T-cell (primary cell): ENCODE data around the gene ZCCHC24. TPM values are rescaled to one million over a fixed set of nuclear protein-coding genes. Genes with fewer than 3 reads are reported as not detected.

Experiments
- ATAC-seq, 4 experiments: fragments of 200-7000 bp in 3 of 4; fragments of 150-1000 bp in 1 of 4; cut with Tn5 transposase; replicated peaks in 1 of 4; 1 replicate in 3 of 4; 2 replicates in 1 of 4; pipeline ENCODE4 v1.10.0; 2021; ENCODE audit warnings: moderate library complexity in 3 of 4, mild to moderate bottlenecking in 2 of 4, moderate number of reproducible peaks in 1 of 4
- CTCF ChIA-PET, 2 donors: fragments of 300-600 bp; sonication (Branson Sonifier 250); formaldehyde crosslinking; loops; one replicate each; lab custom pipeline; 2022; ENCODE audit warnings: antibody characterized with exemption in 2 of 2; lab: Charles Lee
- POLR2A ChIA-PET, 2 donors: fragments of 300-600 bp; sonication (Branson Sonifier 250); formaldehyde crosslinking; loops; one replicate each; lab custom pipeline; 2022; ENCODE audit warnings: antibody characterized with exemption in 2 of 2; lab: Charles Lee
- DNase-seq, 35 experiments: peaks; one replicate each; pipeline versions ENCODE4 v3.0.0 to v3.0.0-alpha.2; 2013 to 2023
- H3K27ac ChIP-seq: one replicate; pipeline ENCODE4 v1.5.1; 2013; ENCODE audit warnings: low read length
- H3K27me3 ChIP-seq, 2 experiments: replicated peaks in 1 of 2; 1 replicate in 1 of 2; 2 replicates in 1 of 2; pipeline versions ENCODE4 v1.6.1 to v1.7.0; 2013; ENCODE audit warnings: low read length in 1 of 2, mixed read lengths in 1 of 2; ENCODE audit not compliant: control insufficient read depth in 2 of 2, insufficient read depth in 2 of 2; ENCODE audit errors: extremely low read depth in 1 of 2
- H3K36me3 ChIP-seq, 2 donors: 1 replicate in 1 of 2; 2 replicates in 1 of 2; pipeline versions ENCODE4 v1.6.1 to v1.7.0; 2013; ENCODE audit warnings: low read length in 1 of 2; ENCODE audit not compliant: control insufficient read depth in 2 of 2, insufficient read depth in 1 of 2; ENCODE audit errors: extremely low read depth in 1 of 2
- H3K4me1 ChIP-seq, 2 experiments: 1 replicate in 1 of 2; 2 replicates in 1 of 2; pipeline versions ENCODE4 v1.6.1 to v1.7.0; 2013; ENCODE audit warnings: low read length in 2 of 2, mixed read lengths in 1 of 2; ENCODE audit not compliant: insufficient read depth in 2 of 2, control insufficient read depth in 1 of 2; ENCODE audit errors: extremely low read depth in 1 of 2
- H3K4me3 ChIP-seq, 2 donors: 1 replicate in 1 of 2; 2 replicates in 1 of 2; pipeline versions ENCODE4 v1.5.1 to v1.7.0; 2013; ENCODE audit warnings: mild to moderate bottlenecking in 2 of 2, low read length in 1 of 2, moderate library complexity in 1 of 2; ENCODE audit not compliant: control insufficient read depth in 1 of 2; ENCODE audit errors: extremely low read depth in 1 of 2
- H3K9me3 ChIP-seq: 2 replicates; pipeline ENCODE4 v1.7.0; 2013
- H3K27ac Mint-ChIP-seq, 2 donors: one replicate each; pipeline ENCODE4 v1.8.0; 2020 to 2021; ENCODE audit warnings: mild to moderate bottlenecking in 2 of 2, mixed read lengths in 2 of 2
- H3K27me3 Mint-ChIP-seq, 2 donors: one replicate each; pipeline ENCODE4 v1.8.0; 2021 to 2022; ENCODE audit warnings: mixed read lengths in 2 of 2
- H3K36me3 Mint-ChIP-seq: one replicate; pipeline ENCODE4 v1.8.0; 2021; ENCODE audit warnings: mixed read lengths
- H3K4me1 Mint-ChIP-seq, 3 donors: one replicate each; pipeline ENCODE4 v1.8.0; 2020 to 2022; ENCODE audit warnings: mixed read lengths in 3 of 3, mild to moderate bottlenecking in 1 of 3
- H3K4me3 Mint-ChIP-seq, 3 donors: one replicate each; pipeline ENCODE4 v1.8.0; 2020 to 2022; ENCODE audit warnings: mild to moderate bottlenecking in 3 of 3, mixed read lengths in 3 of 3, moderate library complexity in 3 of 3
- H3K9me3 Mint-ChIP-seq, 3 donors: one replicate each; pipeline ENCODE4 v1.8.0; 2020 to 2022; ENCODE audit warnings: mixed read lengths in 3 of 3
- WGBS: methylation state at CpG from one replicate; pipeline ENCODE4 v1.1.5; 2013; ENCODE audit warnings: missing lambda C conversion rate; ENCODE audit not compliant: insufficient coverage; 5-methylcytosine and 5-hydroxymethylcytosine counted together
- total RNA-seq, 35 experiments: library from RNA in 6 of 35; stranded (reverse) in 6 of 35; fragments of 120-200 nt in 1 of 35; gene quantifications; one replicate each; pipeline versions ENCODE4 v1.2.1 to v1.2.4 and lab custom pipeline; 2013 to 2026

Gene ZCCHC24
- total RNA-seq, 5 donors from 2014 or later (not counting 1 experiment from before 2014, with no cell fraction given), result 0.60 to 2.4 (median 1.9) TPM

DNA sequence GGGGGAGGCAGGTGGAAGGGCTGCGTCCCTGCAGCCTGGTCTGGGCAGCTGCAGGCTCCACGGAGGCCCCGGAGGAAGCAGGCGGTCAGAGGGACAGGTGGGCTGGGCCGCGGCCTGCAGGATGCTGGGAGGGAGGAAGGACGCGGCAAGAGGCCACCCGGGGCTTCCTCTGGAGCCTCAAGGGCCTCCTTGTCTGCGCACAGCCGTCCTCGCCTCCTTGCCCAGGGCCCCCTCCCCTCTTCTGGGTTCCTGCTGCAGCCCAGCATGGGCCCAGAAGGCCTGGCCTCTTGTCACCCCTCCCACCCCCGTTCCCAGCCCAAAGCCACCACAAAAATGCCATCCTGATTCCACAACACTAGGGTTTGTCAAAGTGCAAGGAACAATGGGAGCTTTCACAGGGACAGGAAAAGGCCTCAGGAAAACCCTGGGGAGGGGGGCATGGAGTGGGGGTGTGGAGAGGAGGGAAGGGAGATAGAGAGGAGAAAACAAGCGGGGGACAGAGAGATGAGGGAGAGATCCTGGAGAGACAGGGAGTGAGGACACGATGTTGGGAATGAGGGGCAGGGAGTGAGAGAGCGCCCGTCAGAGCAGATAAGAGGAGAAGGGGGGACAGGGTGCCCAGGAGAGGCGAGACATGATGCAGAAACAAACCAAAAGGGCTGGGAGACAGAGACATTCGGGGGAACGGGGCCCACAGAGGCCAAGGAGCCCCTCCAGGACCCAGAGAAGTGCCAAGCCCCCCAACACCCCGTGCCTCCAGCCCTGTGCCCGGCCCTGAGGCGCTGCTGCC is 41.8 kb downstream of the ZCCHC24 start:
- no peak for DNase-seq
- Mint-ChIP-seq H3K4me1 (no peaks in the 10 kb centered on the region), H3K27ac (no peak overlapping the region), H3K27me3 (peaks cover 0 to 3% of the 10 kb centered on the region in 2 donors), H3K36me3 (no peaks in the 10 kb centered on the region), H3K9me3 (no peaks in the 10 kb centered on the region), H3K4me3 (no peak overlapping the region)
- POLR2A ChIA-PET, result no interaction called here
- no peaks in the 10 kb centered on the region for H3K4me1 ChIP-seq
- no peak for ATAC-seq
- H3K36me3 ChIP-seq, result no peaks in the 10 kb centered on the region
- H3K27me3 ChIP-seq, result peaks cover 0 to 2% of the 10 kb centered on the region in 2 experiments
- H3K4me3 ChIP-seq, result no peak overlapping the region
- no peak overlapping the region for H3K27ac ChIP-seq
- CTCF ChIA-PET, result interaction anchor here in 1 of 2 donors (0.7 kb wide), 1 partner anchor 175 kb away, joined by 6 read pairs; no protein-coding TSS in a partner anchor
- WGBS, result 60% methylated on average over 17 of the region's 23 CpGs
- no peaks in the 10 kb centered on the region for H3K9me3 ChIP-seq

- ATAC-seq (no peak), DNase-seq (no peak)
- Mint-ChIP-seq H3K9me3 (no peaks in the 10 kb centered on the region), H3K27ac (no peak overlapping the region), H3K36me3 (no peaks in the 10 kb centered on the region), H3K27me3 (peaks cover 0 to 3% of the 10 kb centered on the region in 2 donors), H3K4me1 (no peaks in the 10 kb centered on the region), H3K4me3 (no peak overlapping the region)
- Histone ChIP-seq H3K27me3 (peaks cover 0 to 2% of the 10 kb centered on the region in 2 experiments), H3K27ac (no peak overlapping the region), H3K36me3 (no peaks in the 10 kb centered on the region), H3K9me3 (no peaks in the 10 kb centered on the region), H3K4me3 (no peak overlapping the region), H3K4me1 (no peaks in the 10 kb centered on the region)
- ChIA-PET CTCF (no interaction called here), POLR2A (no interaction called here)
- WGBS, result 74% methylated on average over 8 of the region's 8 CpGs
Observed at GRCh38 chr10:79402951-79403350, 42.5 kb downstream of the ZCCHC24 start.

DNA sequence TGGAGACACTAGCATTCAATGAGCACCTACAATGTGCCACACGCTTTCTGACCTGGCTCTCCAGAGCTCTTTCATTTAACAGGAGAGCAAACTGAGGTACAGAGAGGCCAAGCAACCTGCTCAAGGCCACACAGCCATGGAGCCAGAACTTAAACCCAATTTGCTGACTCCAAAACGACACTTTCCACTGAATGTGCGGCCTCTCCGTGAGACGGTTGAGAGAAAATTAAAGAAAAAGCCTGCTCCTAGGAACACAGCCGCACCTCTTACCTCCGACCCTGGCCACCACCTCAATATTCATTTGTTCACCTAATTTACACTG is 42.8 kb downstream of the ZCCHC24 start:
- H3K4me1 Mint-ChIP-seq, result no peaks in the 10 kb centered on the region
- H3K9me3 Mint-ChIP-seq, result no peaks in the 10 kb centered on the region
- ChIA-PET POLR2A (no interaction called here), CTCF (no interaction called here)
- H3K27me3 ChIP-seq, result peaks cover 0 to 2% of the 10 kb centered on the region in 2 experiments
- no peaks in the 10 kb centered on the region for H3K36me3 Mint-ChIP-seq
- no peak overlapping the region for H3K4me3 ChIP-seq
- H3K36me3 ChIP-seq, result no peaks in the 10 kb centered on the region
- no peaks in the 10 kb centered on the region for H3K9me3 ChIP-seq
- no peak overlapping the region for H3K27ac ChIP-seq
- ATAC-seq (no peak), DNase-seq (no peak)
- H3K4me1 ChIP-seq, result no peaks in the 10 kb centered on the region
- H3K27ac Mint-ChIP-seq, result no peak overlapping the region
- H3K27me3 Mint-ChIP-seq, result peaks cover 0 to 3% of the 10 kb centered on the region in 2 donors
- WGBS, result 95% methylated on average over 7 of the region's 7 CpGs
- no peak overlapping the region for H3K4me3 Mint-ChIP-seq

GRCh38 chr10:79401015-79401921 is 44.2 kb downstream of the ZCCHC24 start:
- ATAC-seq (no peak), DNase-seq (no peak)
- Histone ChIP-seq H3K27ac (no peak overlapping the region), H3K4me3 (no peak overlapping the region), H3K4me1 (no peaks in the 10 kb centered on the region), H3K27me3 (peaks cover 0 to 2% of the 10 kb centered on the region in 2 experiments), H3K9me3 (no peaks in the 10 kb centered on the region), H3K36me3 (no peaks in the 10 kb centered on the region)
- Mint-ChIP-seq H3K27ac (no peak overlapping the region), H3K4me1 (no peaks in the 10 kb centered on the region), H3K36me3 (no peaks in the 10 kb centered on the region), H3K9me3 (no peaks in the 10 kb centered on the region), H3K27me3 (peaks cover 0 to 3% of the 10 kb centered on the region in 2 donors), H3K4me3 (no peak overlapping the region)
- ChIA-PET CTCF (no interaction called here), POLR2A (no interaction called here)
- 89% methylated on average over 21 of the region's 23 CpGs for WGBS

DNA sequence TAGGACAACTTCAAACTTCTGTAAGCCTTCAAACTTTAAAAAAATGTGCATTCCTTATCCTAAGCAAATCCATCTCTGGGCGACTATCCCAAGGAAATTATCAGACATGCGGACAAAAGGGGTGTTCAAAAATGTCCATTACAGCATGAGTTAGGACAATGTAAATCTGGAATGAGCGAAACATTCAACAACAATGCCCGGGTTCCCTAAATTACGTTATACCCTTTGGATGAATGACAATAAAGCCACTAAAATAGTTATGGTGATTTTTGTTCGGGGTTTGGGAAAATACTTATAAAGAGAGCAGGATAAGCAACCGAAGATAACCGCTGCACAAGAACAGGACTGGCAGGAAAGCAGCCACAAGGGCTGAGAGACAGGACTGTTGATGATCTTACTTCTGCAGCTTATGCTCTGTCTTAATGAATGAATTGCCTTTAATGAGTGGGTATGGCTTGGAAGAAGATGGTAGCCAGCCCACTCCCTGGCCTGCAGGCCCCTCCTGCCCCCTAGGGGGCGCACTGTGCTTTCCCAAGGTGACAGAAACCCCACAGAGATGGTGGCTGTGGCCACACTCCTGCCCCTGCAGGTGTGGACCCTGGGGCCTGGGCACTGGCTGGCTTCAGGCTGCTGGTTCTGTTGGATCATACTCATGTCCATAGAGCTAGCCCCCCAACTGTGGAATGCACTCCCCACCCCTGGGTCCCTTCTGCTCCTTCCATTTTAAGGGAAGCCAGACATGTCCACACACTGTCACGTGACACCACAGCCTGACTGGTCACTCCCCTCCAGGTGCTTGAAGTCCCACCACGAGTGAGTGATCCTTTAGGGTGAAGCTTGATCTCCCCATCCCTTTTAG is 45.0 kb downstream of the ZCCHC24 start:
- no peak overlapping the region for H3K4me3 ChIP-seq
- Mint-ChIP-seq H3K27ac (no peak overlapping the region), H3K36me3 (no peaks in the 10 kb centered on the region), H3K4me3 (no peak overlapping the region), H3K4me1 (no peaks in the 10 kb centered on the region), H3K27me3 (peaks cover 0 to 3% of the 10 kb centered on the region in 2 donors), H3K9me3 (no peaks in the 10 kb centered on the region)
- ChIA-PET CTCF (no interaction called here), POLR2A (no interaction called here)
- WGBS, result 84% methylated on average over 9 of the region's 11 CpGs
- ATAC-seq, result peak in 3 of 4 experiments; percentile 41 to 61 (median 43)
- peaks cover 0 to 2% of the 10 kb centered on the region in 2 experiments for H3K27me3 ChIP-seq
- H3K4me1 ChIP-seq, result no peaks in the 10 kb centered on the region
- peak in 22 of 35 experiments; percentile 8 to 53 (median 24) for DNase-seq
- no peaks in the 10 kb centered on the region for H3K9me3 ChIP-seq
- H3K27ac ChIP-seq, result no peak overlapping the region
- H3K36me3 ChIP-seq, result no peaks in the 10 kb centered on the region
